D721Med (cell line): ENCODE measurements around the gene SYT13.
"Not testable (repeated sequence)": the region's sequence is repeated elsewhere in the genome, so short reads cannot be mapped to it uniquely, and the experiment has no call there.

Experiments
- DNase-seq: peaks from one replicate; pipeline ENCODE4 v3.0.0; 2011; ENCODE audit warnings: low spot score; ENCODE audit not compliant: insufficient read length
- FAIRE-seq: peaks from 2 replicates; lab custom pipeline; 2011; peaks lifted over from hg19 to GRCh38; lab: Jason Lieb, UNC
- CTCF ChIP-seq: IDR thresholded peaks from 2 replicates; pipeline ENCODE4 v1.5.1; 2012; ENCODE audit warnings: mild to moderate bottlenecking, control low read depth; ENCODE audit not compliant: insufficient read depth; ENCODE audit errors: missing control alignments

Gene SYT13

DNA sequence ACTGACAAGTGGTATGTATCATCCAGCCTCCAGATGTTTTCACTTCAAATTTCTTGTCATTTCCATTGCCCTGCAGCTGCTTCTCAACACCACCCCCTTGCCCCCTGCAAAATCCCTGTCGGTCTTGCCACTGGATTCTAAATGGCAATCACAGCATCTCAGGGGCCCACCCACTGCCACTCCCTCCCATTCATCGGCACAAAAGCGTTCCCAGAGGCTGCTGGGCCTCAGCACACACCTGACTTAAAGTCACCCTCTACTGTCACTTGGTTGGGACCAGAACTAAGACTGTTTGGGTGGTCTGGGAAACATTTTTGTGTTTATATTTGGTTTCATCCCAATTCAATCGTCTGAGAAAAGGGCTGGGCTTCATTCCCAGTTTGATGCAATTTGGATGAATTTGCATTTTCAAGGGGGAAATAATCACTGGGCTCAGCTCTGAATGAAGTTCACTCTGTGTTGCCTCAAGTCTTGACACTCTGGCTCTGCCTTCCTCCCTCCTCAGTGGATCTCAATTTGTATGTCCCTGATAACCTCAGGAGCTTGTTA is 27.1 kb downstream of the SYT13 start:
- TF ChIP-seq CTCF = no peak
- DNase-seq (no peak), FAIRE-seq (no peak)

DNA sequence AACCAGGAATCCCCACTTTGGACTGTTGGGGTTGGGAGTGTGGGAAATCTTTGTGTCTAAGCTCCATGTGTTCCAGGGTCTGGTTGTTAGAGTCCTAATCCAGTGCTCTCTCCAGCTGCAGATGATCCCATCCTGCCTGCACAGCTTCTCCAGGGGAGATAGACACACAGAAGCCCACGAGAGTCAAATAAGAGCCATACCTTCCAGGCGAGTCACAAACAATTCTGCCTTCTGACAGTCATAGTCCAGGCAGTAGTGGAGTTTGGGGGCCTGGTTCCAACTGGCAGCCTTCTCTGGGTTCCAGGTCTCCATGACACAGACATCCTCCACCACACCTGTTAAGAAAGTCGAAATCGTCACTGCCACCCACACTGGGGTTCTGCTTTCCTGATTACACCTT is 32.1 kb downstream of the SYT13 start:
- TF ChIP-seq CTCF = no peak
- no peak for DNase-seq
- FAIRE-seq = no peak

- TF ChIP-seq CTCF = no peak
- DNase-seq (no peak), FAIRE-seq (no peak)
Observed at GRCh38 chr11:45253640-45254039, 32.5 kb downstream of the SYT13 start.

DNA sequence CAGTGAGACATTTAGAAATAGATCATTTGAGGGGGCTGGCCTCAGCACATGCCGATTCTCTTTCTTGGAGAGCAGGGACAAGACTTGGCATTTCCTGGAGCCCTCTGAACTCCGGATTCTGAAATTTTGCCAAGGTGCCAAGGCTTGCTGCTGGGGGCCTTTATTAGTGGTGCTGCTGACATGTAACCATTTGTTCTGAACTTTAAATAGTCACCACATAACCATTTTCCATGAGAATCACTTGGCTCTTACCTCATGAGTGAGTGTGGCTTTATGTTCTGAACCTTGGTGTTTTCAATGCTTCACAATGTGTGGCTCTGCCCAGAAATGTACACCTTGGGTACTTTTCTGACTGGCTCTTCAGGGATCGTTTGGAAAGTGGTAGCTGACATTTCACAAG is 33.3 kb downstream of the SYT13 start:
- no peak for DNase-seq
- no peak for TF ChIP-seq CTCF
- no peak for FAIRE-seq

DNA sequence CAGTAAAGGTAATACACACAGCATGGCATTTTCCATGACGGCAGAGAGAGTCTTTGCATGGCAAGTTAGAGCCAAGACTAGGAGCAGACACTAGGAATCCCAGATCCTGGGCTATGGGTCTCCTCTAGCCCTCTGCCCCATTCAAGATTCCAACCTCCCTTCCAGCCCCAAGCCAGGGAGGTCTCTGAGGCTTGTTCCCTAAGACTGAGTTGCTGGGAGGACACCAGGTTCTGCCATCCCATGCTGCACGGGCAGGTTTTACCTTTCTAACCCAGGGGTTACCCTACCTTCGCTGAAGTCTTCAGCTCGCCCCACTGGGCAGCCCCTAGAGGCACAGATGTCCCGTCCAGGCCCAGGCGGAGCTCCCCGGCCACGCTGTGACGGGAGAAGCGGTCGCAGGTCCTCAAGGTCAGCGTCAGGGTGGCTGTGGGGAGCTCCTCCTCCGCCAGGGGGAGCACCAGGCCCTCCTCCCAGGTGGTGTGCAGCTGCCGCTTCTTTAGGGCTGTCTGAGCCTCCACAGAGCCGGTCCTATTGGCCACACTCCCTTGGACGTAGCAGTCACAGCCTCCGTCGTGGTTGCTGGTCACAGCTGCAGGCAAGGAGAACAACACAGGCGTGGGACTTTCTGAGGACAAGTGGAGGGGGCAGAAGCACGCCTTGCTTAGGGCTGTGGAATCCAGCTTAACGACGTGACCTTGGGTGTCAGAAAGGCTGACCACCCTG is 33.8 kb downstream of the SYT13 start:
- no peak for FAIRE-seq
- TF ChIP-seq CTCF = peak; percentile 70
- DNase-seq = peak; percentile 57

DNA sequence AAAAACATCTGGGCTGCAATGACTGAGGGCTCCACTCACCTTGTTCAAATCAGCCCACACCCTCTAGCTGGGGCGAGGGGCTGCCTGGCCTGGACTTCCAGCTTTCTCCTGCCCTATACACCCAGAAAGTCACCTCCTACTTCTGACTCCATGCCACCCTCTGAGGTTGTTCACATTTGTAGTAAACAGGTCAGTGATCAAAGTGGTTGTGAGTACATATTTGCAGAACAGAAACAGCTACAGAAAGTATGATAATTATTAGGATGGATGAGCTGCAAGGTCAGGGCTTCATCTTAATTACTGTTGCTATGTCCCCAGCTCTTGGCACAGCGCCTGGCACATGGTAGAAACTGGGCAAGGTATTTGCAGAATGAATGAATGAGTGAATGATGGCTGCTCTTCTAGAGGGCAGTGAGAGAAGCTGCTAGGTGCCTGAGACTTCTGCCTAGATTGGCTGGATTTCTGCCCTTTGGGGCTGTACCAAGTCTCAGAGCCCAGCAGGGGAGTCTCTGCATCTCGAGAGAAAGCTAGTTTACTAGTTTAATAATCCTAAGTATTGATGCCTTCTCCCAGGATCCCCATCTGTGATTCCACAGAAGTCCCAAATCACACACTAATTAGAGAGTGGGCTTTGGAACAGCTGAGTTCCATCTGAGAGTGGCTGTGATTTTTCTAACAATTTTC is 36.0 kb downstream of the SYT13 start:
- TF ChIP-seq CTCF = no peak
- no peak for FAIRE-seq

DNA sequence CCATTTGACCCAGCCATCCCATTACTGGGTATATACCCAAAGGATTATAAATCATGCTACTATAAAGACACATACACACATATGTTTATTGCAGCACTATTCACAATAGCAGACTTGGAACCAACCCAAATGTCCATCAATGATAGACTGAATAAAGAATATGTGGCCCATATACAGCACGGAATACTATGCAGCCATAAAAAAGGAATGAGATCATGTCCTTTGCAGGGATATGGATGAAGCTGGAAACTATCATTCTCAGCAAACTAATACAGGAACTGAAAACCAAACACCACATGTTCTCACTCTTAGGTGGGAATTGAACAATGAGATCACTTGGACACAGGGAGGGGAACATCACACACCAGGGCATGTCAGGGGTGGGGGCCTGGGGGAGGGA is 36.8 kb downstream of the SYT13 start:
- FAIRE-seq, DNase-seq: not testable (repeated sequence)

More for the DNA sequence above, 36.0 kb downstream of the SYT13 start:
- DNase-seq = no peak
